RKO (cell line): ENCODE data around the gene SH3BP1.

Experiments
- DNase-seq: peaks from one replicate; pipeline ENCODE4 v3.0.0-alpha.2; 2016; ENCODE audit warnings: low spot score

SH3BP1 gene

GRCh38 chr22:37659066-37659896 lies 19.8 kb downstream of the SH3BP1 start:
- peak; percentile 35 for DNase-seq

GRCh38 chr22:37659897-37660708 lies 20.6 kb downstream of the SH3BP1 start:
- no peak for DNase-seq

GRCh38 chr22:37660709-37661045 lies 21.2 kb downstream of the SH3BP1 start:
- no peak for DNase-seq

- DNase-seq: no peak
These were observed 21.9 kb downstream of the SH3BP1 start for GRCh38 chr22:37661160-37661924.

GRCh38 chr22:37662039-37662438 lies 22.6 kb downstream of the SH3BP1 start:
- DNase-seq: no peak

- no peak for DNase-seq
These were observed 24.2 kb downstream of the SH3BP1 start for GRCh38 chr22:37663521-37664140.

GRCh38 chr22:37664249-37665101 lies 25.0 kb downstream of the SH3BP1 start:
- DNase-seq: no peak

- no peak for DNase-seq
These were observed 26.0 kb downstream of the SH3BP1 start for GRCh38 chr22:37665487-37665886.

- no peak for DNase-seq
These were observed 30.1 kb downstream of the SH3BP1 start for GRCh38 chr22:37669586-37669985.

GRCh38 chr22:37672206-37672919 lies 32.9 kb downstream of the SH3BP1 start:
- no peak for DNase-seq

GRCh38 chr22:37672920-37673455 lies 33.5 kb downstream of the SH3BP1 start:
- DNase-seq: no peak

- no peak for DNase-seq
These were observed 34.8 kb downstream of the SH3BP1 start for GRCh38 chr22:37674248-37674647.

GRCh38 chr22:37674951-37675929 lies 35.8 kb downstream of the SH3BP1 start, which contains the start of gene LGALS1:
Gene LGALS1, plus strand, starts transcription at chr22:37675636. Its CDS starts 67 bp downstream, at chr22:37675703.
- DNase-seq: peak; percentile 97

GRCh38 chr22:37675930-37676735 lies 36.7 kb downstream of the SH3BP1 start:
- peak; percentile 54 for DNase-seq

GRCh38 chr22:37676736-37677492 lies 37.4 kb downstream of the SH3BP1 start:
- peak; percentile 97 for DNase-seq

- DNase-seq: no peak
These were observed 38.1 kb downstream of the SH3BP1 start for GRCh38 chr22:37677493-37677974.

- no peak for DNase-seq
These were observed 38.9 kb downstream of the SH3BP1 start for GRCh38 chr22:37678372-37678771.
